CD14-positive monocyte (primary cell): Measurements from ENCODE around the gene MAP4K3. TPM values are rescaled to one million over a fixed set of nuclear protein-coding genes. Genes with fewer than 3 reads are reported as not detected.

ENCODE experiments used
- DNase-seq, 3 donors: peaks; one replicate each; pipeline ENCODE4 v3.0.0-alpha.2; 2011 to 2022
- H2AFZ ChIP-seq: 2 replicates; pipeline ENCODE4 v1.6.0; 2012; ENCODE audit warnings: mild to moderate bottlenecking, low read depth, low read length, inconsistent platforms; ENCODE audit not compliant: insufficient read depth, poor library complexity, severe bottlenecking
- H3K27ac ChIP-seq, 2 donors: 1 replicate in 1 of 2; 2 replicates in 1 of 2; pipeline ENCODE4 v1.5.1; 2012 to 2013; ENCODE audit warnings: low read length in 2 of 2, control low read depth in 1 of 2, inconsistent platforms in 1 of 2, low read depth in 1 of 2, mild to moderate bottlenecking in 1 of 2
- H3K27me3 ChIP-seq, 2 donors: one replicate each; pipeline versions ENCODE4 v1.6.0 to v1.6.1; 2011 to 2013; ENCODE audit warnings: low read length in 2 of 2; ENCODE audit not compliant: control insufficient read depth in 2 of 2, insufficient read depth in 2 of 2
- H3K36me3 ChIP-seq, 2 donors: replicated peaks in 1 of 2; 1 replicate in 1 of 2; 2 replicates in 1 of 2; pipeline versions ENCODE4 v1.5.1 to v1.6.1; 2012 to 2013; ENCODE audit warnings: low read length in 2 of 2, control low read depth in 1 of 2, inconsistent platforms in 1 of 2, mild to moderate bottlenecking in 1 of 2; ENCODE audit not compliant: insufficient read depth in 2 of 2, control insufficient read depth in 1 of 2
- H3K4me1 ChIP-seq, 2 donors: 1 replicate in 1 of 2; 2 replicates in 1 of 2; pipeline versions ENCODE4 v1.5.1 to v1.6.1; 2012 to 2013; ENCODE audit warnings: low read length in 2 of 2, control low read depth in 1 of 2, inconsistent platforms in 1 of 2, mild to moderate bottlenecking in 1 of 2, moderate library complexity in 1 of 2; ENCODE audit not compliant: insufficient read depth in 2 of 2, control insufficient read depth in 1 of 2
- H3K4me2 ChIP-seq: replicated peaks from 2 replicates; pipeline ENCODE3; 2012; ENCODE audit warnings: low read length, moderate library complexity, mild to moderate bottlenecking; ENCODE audit not compliant: poor library complexity, severe bottlenecking; ENCODE audit errors: extremely low read depth
- H3K4me3 ChIP-seq, 3 experiments: fragments of 200-600 bp in 1 of 3; sonication (generic) in 1 of 3; replicated peaks in 1 of 3; 1 replicate in 2 of 3; 2 replicates in 1 of 3; pipeline ENCODE4 v1.5.1; 2011 to 2013; ENCODE audit warnings: low read length in 3 of 3, mild to moderate bottlenecking in 3 of 3, control low read depth in 2 of 3, low read depth in 2 of 3, inconsistent platforms in 1 of 3, moderate library complexity in 1 of 3
- H3K79me2 ChIP-seq: 2 replicates; pipeline ENCODE4 v1.6.0; 2012; ENCODE audit warnings: mild to moderate bottlenecking, control low read depth, inconsistent platforms, low read length, moderate library complexity; ENCODE audit not compliant: insufficient read depth
- H3K9ac ChIP-seq: 2 replicates; pipeline ENCODE4 v1.6.0; 2017; ENCODE audit warnings: low read length, mild to moderate bottlenecking; ENCODE audit not compliant: insufficient read depth, poor library complexity, severe bottlenecking
- H3K9me3 ChIP-seq, 2 donors: replicated peaks in 1 of 2; 1 replicate in 1 of 2; 2 replicates in 1 of 2; pipeline versions ENCODE4 v1.5.1 to v1.6.1; 2012 to 2013; ENCODE audit warnings: low read length in 2 of 2, control low read depth in 1 of 2; ENCODE audit not compliant: control insufficient read depth in 1 of 2, insufficient read depth in 1 of 2
- H4K20me1 ChIP-seq: 2 replicates; pipeline ENCODE4 v1.6.0; 2012; ENCODE audit warnings: mild to moderate bottlenecking, low read length, control low read depth, moderate library complexity; ENCODE audit not compliant: insufficient read depth
- H3K27ac Mint-ChIP-seq, 7 donors: one replicate each; pipeline ENCODE4 v1.8.0; 2020; ENCODE audit warnings: mild to moderate bottlenecking in 7 of 7, mixed read lengths in 7 of 7, moderate library complexity in 6 of 7, inconsistent platforms in 2 of 7
- H3K27me3 Mint-ChIP-seq, 3 donors: one replicate each; pipeline ENCODE4 v1.8.0; 2021 to 2022; ENCODE audit warnings: low read depth in 3 of 3, mild to moderate bottlenecking in 3 of 3, mixed read lengths in 3 of 3, moderate library complexity in 3 of 3, inconsistent platforms in 1 of 3
- H3K36me3 Mint-ChIP-seq, 2 donors: one replicate each; pipeline ENCODE4 v1.8.0; 2020; ENCODE audit warnings: mixed read lengths in 2 of 2, inconsistent platforms in 1 of 2, mild to moderate bottlenecking in 1 of 2
- H3K4me1 Mint-ChIP-seq: one replicate; pipeline ENCODE4 v1.8.0; 2020; ENCODE audit warnings: mild to moderate bottlenecking, mixed read lengths
- H3K4me3 Mint-ChIP-seq, 2 donors: one replicate each; pipeline ENCODE4 v1.8.0; 2020; ENCODE audit warnings: mild to moderate bottlenecking in 2 of 2, mixed read lengths in 2 of 2, moderate library complexity in 1 of 2
- H3K9me3 Mint-ChIP-seq, 7 donors: one replicate each; pipeline ENCODE4 v1.8.0; 2020 to 2022; ENCODE audit warnings: mixed read lengths in 7 of 7, mild to moderate bottlenecking in 6 of 7, moderate library complexity in 6 of 7, inconsistent platforms in 2 of 7
- CTCF ChIP-seq: fragments of 200-600 bp; IDR thresholded peaks from one replicate; pipeline ENCODE4 v1.8.0; 2022; ENCODE audit warnings: antibody characterized with exemption, mild to moderate bottlenecking
- WGBS: methylation state at CpG from one replicate; pipeline ENCODE4 v1.1.5; 2013; ENCODE audit warnings: missing lambda C conversion rate; ENCODE audit not compliant: insufficient coverage; 5-methylcytosine and 5-hydroxymethylcytosine counted together
- intact Hi-C, 2 donors: fragments of 100-400 bp; cut with micrococcal nuclease; formaldehyde crosslinking; loops; one replicate each; pipeline versions ENCODE4 v1.15.0 to v1.15.1; 2023
- polyA plus RNA-seq, 3 donors: library from polyadenylated mRNA; depleted of rRNA in 1 of 3; unstranded in 2 of 3; stranded (reverse) in 1 of 3; fragments of 300-500 nt in 2 of 3; fragments of >200 nt in 1 of 3; fragmentation: Illumina TruSeq in 2 of 3; gene quantifications; 1 replicate in 2 of 3; 2 replicates in 1 of 3; pipeline ENCODE4 v1.2.3, GENCODE V29; 2012 to 2021

Gene MAP4K3
- polyA plus RNA-seq, 3 donors: 1.0 to 8.0 (median 4.0) TPM

- H3K36me3 Mint-ChIP-seq: peaks cover 0 to 1% of the 10 kb centered on the region in 2 donors
- H3K27me3 ChIP-seq: no peaks in the 10 kb centered on the region
- H3K9me3 ChIP-seq: no peaks in the 10 kb centered on the region
- peaks cover 0 to 1% (median 0%) of the 10 kb centered on the region in 3 donors for H3K27me3 Mint-ChIP-seq
- H3K9ac ChIP-seq: no peak overlapping the region
- intact Hi-C loops: no loop called here
- H3K4me3 Mint-ChIP-seq: no peak overlapping the region
- H3K4me3 ChIP-seq: no peak overlapping the region
- peaks cover 26% of the 10 kb centered on the region for H4K20me1 ChIP-seq
- H3K27ac ChIP-seq: no peak overlapping the region
- TF ChIP-seq CTCF: no peak
- H3K4me1 ChIP-seq: no peaks in the 10 kb centered on the region
- no peak for DNase-seq
- H3K36me3 ChIP-seq: no peaks in the 10 kb centered on the region
- H3K79me2 ChIP-seq: peaks cover 18% of the 10 kb centered on the region
- no peak overlapping the region for H2AFZ ChIP-seq
- no peak overlapping the region for H3K4me2 ChIP-seq
- no CpG with 5 or more reads among the region's 5 CpGs for WGBS
- H3K4me1 Mint-ChIP-seq: no peaks in the 10 kb centered on the region
- H3K27ac Mint-ChIP-seq: no peak overlapping the region
- no peaks in the 10 kb centered on the region for H3K9me3 Mint-ChIP-seq
Observed at GRCh38 chr2:39394516-39394961, 42.5 kb downstream of the MAP4K3 start.

- H3K4me2 ChIP-seq: no peak overlapping the region
- no peaks in the 10 kb centered on the region for H3K36me3 ChIP-seq
- intact Hi-C loops: no loop called here
- Mint-ChIP-seq H3K36me3 (peaks cover 0 to 1% of the 10 kb centered on the region in 2 donors), H3K27ac (peak overlapping the region in 1 of 7 donors; percentile 22), H3K4me3 (peak overlapping the region in 1 of 2 donors; percentile 0), H3K9me3 (no peaks in the 10 kb centered on the region), H3K27me3 (peaks cover 0 to 2% (median 1%) of the 10 kb centered on the region in 3 donors), H3K4me1 (peaks cover 4% of the 10 kb centered on the region)
- H3K9ac ChIP-seq: no peak overlapping the region
- H4K20me1 ChIP-seq: peaks cover 33% of the 10 kb centered on the region
- no peaks in the 10 kb centered on the region for H3K27me3 ChIP-seq
- TF ChIP-seq CTCF: no peak
- peaks cover 6% of the 10 kb centered on the region for H3K79me2 ChIP-seq
- no peak overlapping the region for H3K4me3 ChIP-seq
- H3K4me1 ChIP-seq: no peaks in the 10 kb centered on the region
- WGBS: no CpG with 5 or more reads among the region's 2 CpGs
- no peak overlapping the region for H2AFZ ChIP-seq
- no peaks in the 10 kb centered on the region for H3K9me3 ChIP-seq
- H3K27ac ChIP-seq: no peak overlapping the region
- DNase-seq: no peak
Observed at GRCh38 chr2:39392672-39393071, 44.4 kb downstream of the MAP4K3 start.
